ENCODE data around the gene MYO1B. TPM values are rescaled to one million over a fixed set of nuclear protein-coding genes. Genes with fewer than 3 reads are reported as not detected.

Gene MYO1B
- total and polyA plus RNA-seq, 7 experiments from 2014 or later, result 0.43 to 14.9 (median 0.54) TPM

DNA sequence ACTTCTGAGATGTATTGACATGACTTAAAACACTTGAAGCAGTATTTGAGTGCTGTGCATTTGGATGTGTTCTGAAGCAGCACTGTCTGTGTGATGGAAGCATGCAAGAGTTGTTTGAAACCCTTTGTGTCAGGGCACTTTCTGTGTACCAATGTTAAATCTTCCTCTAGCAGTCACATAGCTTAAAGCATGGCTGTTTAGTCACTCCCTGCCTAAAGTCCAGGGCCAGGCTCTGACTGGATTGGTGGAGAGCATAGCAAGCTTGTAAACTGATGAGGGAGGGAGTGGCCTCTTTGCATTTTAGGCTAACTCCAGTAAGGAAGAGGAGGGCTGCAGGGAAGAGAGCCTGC is 73.5 kb downstream of the MYO1B start:
- peaks cover 0 to 12% of the 10 kb centered on the region in 2 donors for H3K4me1 ChIP-seq (ENCODE audit: control insufficient read depth in 2 of 2, insufficient read depth in 2 of 2, low read length in 2 of 2)
- Mint-ChIP-seq H3K4me3 (no peak overlapping the region), H3K9me3 (peaks cover 0 to 3% (median 0%) of the 10 kb centered on the region in 11 donors), H3K4me1 (peaks cover 14 to 28% (median 22%) of the 10 kb centered on the region in 7 donors), H3K36me3 (peaks cover 0 to 5% (median 0%) of the 10 kb centered on the region in 5 donors), H3K27me3 (peaks cover 0 to 16% (median 0%) of the 10 kb centered on the region in 5 donors), H3K27ac (no peak overlapping the region)
- ATAC-seq (no peak), DNase-seq (no peak)
- H3K27ac ChIP-seq (ENCODE audit: low read depth, low read length), result no peak overlapping the region
- POLR2A ChIA-PET, result no interaction called here
- H3K9me3 ChIP-seq (ENCODE audit: control insufficient read depth in 2 of 3, low read length in 3 of 3), result no peaks in the 10 kb centered on the region
- intact Hi-C loops (cut with micrococcal nuclease), result no loop called here
- H3K36me3 ChIP-seq (ENCODE audit: control insufficient read depth in 2 of 3, insufficient read depth in 3 of 3, low read length in 3 of 3), result no peaks in the 10 kb centered on the region
- H3K4me3 ChIP-seq (ENCODE audit: low read length), result no peak overlapping the region
- CTCF ChIA-PET, result interaction anchor here (0.5 kb wide), 1 partner anchor 164 kb away, joined by 3 read pairs; no protein-coding TSS in a partner anchor
- H3K27me3 ChIP-seq (ENCODE audit: control insufficient read depth in 2 of 2, insufficient read depth in 2 of 2, low read length in 2 of 2), result no peaks in the 10 kb centered on the region

DNA sequence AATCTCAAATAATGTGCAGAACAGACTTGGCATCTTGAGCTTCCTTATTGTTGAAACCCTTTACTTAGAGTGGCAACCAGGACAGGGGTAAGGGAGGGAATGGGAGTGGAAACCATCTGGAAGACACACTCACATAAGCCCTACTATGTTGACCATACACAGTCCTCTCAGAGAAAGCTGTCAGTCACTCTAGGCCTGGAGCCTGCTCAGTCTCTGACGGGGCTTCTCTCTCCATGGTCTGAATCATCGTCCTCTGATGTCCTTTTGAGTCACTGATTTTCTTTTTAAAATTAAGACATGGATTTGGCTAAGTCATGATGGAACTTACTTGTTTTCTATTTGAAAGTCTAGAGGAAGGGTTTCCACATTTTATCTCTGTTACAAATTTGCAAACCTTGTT is 74.0 kb downstream of the MYO1B start:
- no peak overlapping the region for H3K27ac Mint-ChIP-seq
- peaks cover 0 to 16% (median 3%) of the 10 kb centered on the region in 5 donors for H3K27me3 Mint-ChIP-seq
- intact Hi-C loops (cut with micrococcal nuclease), result no loop called here
- no peaks in the 10 kb centered on the region for H3K36me3 ChIP-seq (ENCODE audit: control insufficient read depth in 2 of 3, insufficient read depth in 3 of 3, low read length in 3 of 3)
- peaks cover 0 to 5% (median under 1%) of the 10 kb centered on the region in 5 donors for H3K36me3 Mint-ChIP-seq
- DNase-seq (no peak), ATAC-seq (no peak)
- peaks cover 14 to 28% (median 22%) of the 10 kb centered on the region in 7 donors for H3K4me1 Mint-ChIP-seq
- H3K4me1 ChIP-seq (ENCODE audit: control insufficient read depth in 2 of 2, insufficient read depth in 2 of 2, low read length in 2 of 2), result peaks cover 0 to 12% of the 10 kb centered on the region in 2 donors
- H3K9me3 ChIP-seq (ENCODE audit: control insufficient read depth in 2 of 3, low read length in 3 of 3), result no peaks in the 10 kb centered on the region
- peaks cover 0 to 3% (median under 1%) of the 10 kb centered on the region in 11 donors for H3K9me3 Mint-ChIP-seq
- H3K4me3 ChIP-seq (ENCODE audit: low read length), result no peak overlapping the region
- POLR2A ChIA-PET, result no interaction called here
- CTCF ChIA-PET, result interaction anchor here (0.5 kb wide), 1 partner anchor 164 kb away, joined by 3 read pairs; no protein-coding TSS in a partner anchor
- no peak overlapping the region for H3K4me3 Mint-ChIP-seq
- no peak overlapping the region for H3K27ac ChIP-seq (ENCODE audit: low read depth, low read length)
- no peaks in the 10 kb centered on the region for H3K27me3 ChIP-seq (ENCODE audit: control insufficient read depth in 2 of 2, insufficient read depth in 2 of 2, low read length in 2 of 2)

DNA sequence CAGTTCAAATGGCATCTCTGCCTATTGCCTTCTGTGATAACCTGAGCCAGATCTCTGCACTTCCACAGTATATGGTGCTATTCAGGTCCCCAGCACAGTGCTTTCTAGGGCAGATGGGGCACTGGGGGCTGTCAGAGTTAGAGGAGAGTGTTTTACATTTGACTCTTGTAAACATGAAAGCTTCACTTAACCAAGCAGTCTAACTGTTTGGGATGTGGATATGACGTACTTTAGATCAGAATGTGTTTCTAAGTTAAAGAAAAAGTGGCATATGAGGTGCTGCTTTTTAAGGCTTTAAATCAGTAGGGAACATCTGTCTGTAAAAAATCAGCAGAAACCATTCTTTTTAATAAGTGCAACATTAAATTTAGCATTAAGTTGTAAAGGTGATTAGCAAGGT is 75.7 kb downstream of the MYO1B start:
- no peaks in the 10 kb centered on the region for H3K27me3 ChIP-seq (ENCODE audit: control insufficient read depth in 2 of 2, insufficient read depth in 2 of 2, low read length in 2 of 2)
- H3K4me3 ChIP-seq (ENCODE audit: low read length), result no peak overlapping the region
- H3K9me3 Mint-ChIP-seq, result peaks cover 0 to 7% (median 4%) of the 10 kb centered on the region in 11 donors
- no peaks in the 10 kb centered on the region for H3K36me3 ChIP-seq (ENCODE audit: control insufficient read depth in 2 of 3, insufficient read depth in 3 of 3, low read length in 3 of 3)
- DNase-seq (no peak), ATAC-seq (no peak)
- peaks cover 0 to 12% of the 10 kb centered on the region in 2 donors for H3K4me1 ChIP-seq (ENCODE audit: control insufficient read depth in 2 of 2, insufficient read depth in 2 of 2, low read length in 2 of 2)
- intact Hi-C loops (cut with micrococcal nuclease), result no loop called here
- H3K36me3 Mint-ChIP-seq, result peaks cover 0 to 5% (median 4%) of the 10 kb centered on the region in 5 donors
- H3K27ac ChIP-seq (ENCODE audit: low read depth, low read length), result no peak overlapping the region
- no peak overlapping the region for H3K4me3 Mint-ChIP-seq
- H3K4me1 Mint-ChIP-seq, result peaks cover 14 to 28% (median 22%) of the 10 kb centered on the region in 7 donors
- CTCF ChIA-PET, result no interaction called here
- peaks cover 0 to 17% (median 7%) of the 10 kb centered on the region in 5 donors for H3K27me3 Mint-ChIP-seq
- H3K27ac Mint-ChIP-seq, result no peak overlapping the region
- POLR2A ChIA-PET, result no interaction called here
- no peaks in the 10 kb centered on the region for H3K9me3 ChIP-seq (ENCODE audit: control insufficient read depth in 2 of 3, low read length in 3 of 3)

DNA sequence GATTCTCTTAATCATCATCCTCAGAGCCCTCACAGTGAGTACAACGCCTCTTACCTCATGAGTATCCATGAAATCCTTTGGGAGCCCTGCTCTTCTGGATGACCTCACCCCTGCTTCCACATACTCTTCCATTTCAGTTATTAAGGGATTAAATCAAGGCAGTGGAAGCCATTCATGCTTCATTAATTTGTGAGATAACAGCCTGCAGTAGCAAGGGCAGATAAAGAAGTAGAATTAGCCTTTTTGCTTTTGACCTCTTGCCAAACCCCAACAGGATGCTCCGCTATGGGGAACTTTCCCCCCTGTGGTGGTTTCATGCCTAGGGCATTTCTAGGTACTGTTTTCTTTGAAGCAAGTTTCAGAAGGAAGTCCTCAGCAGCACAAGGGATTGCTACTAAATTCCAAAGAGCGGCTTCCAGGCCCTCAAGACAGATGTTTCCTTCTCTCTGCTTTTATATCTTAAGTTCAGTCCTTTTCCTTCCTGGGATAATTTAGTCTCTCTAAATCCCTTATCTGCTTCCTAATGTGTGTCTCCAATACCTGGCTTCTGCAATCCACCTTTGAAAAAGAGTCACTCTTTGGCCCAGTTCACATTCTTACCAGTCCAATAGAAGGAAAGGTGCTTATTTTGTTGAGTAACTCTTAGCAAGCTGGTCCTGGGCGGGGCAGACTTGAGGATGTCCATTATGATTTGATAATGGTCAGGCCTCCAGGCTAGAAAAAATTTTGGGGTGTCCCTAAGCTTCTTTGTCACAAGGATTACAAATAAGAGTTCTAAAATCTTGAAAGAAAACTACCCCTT is 76.9 kb downstream of the MYO1B start:
- no peak overlapping the region for H3K27ac ChIP-seq (ENCODE audit: low read depth, low read length)
- no peak overlapping the region for H3K4me3 ChIP-seq (ENCODE audit: low read length)
- ChIA-PET CTCF (no interaction called here), POLR2A (no interaction called here)
- intact Hi-C loops (cut with micrococcal nuclease), result no loop called here
- Mint-ChIP-seq H3K9me3 (peaks cover 0 to 7% (median 4%) of the 10 kb centered on the region in 11 donors), H3K27ac (no peak overlapping the region), H3K4me1 (peaks cover 14 to 28% (median 22%) of the 10 kb centered on the region in 7 donors), H3K36me3 (peaks cover 0 to 5% (median 4%) of the 10 kb centered on the region in 5 donors), H3K4me3 (peak overlapping the region in 9 of 10 donors; percentile 3 to 45 (median 24)), H3K27me3 (peaks cover 0 to 17% (median 7%) of the 10 kb centered on the region in 5 donors)
- H3K27me3 ChIP-seq (ENCODE audit: control insufficient read depth in 2 of 2, insufficient read depth in 2 of 2, low read length in 2 of 2), result no peaks in the 10 kb centered on the region
- no peaks in the 10 kb centered on the region for H3K36me3 ChIP-seq (ENCODE audit: control insufficient read depth in 2 of 3, insufficient read depth in 3 of 3, low read length in 3 of 3)
- peak; percentile 66 for ATAC-seq
- H3K9me3 ChIP-seq (ENCODE audit: control insufficient read depth in 2 of 3, low read length in 3 of 3), result no peaks in the 10 kb centered on the region
- DNase-seq, result peak in 6 of 9 donors; percentile 8 to 43 (median 33)
- H3K4me1 ChIP-seq (ENCODE audit: control insufficient read depth in 2 of 2, insufficient read depth in 2 of 2, low read length in 2 of 2), result peaks cover 0 to 12% of the 10 kb centered on the region in 2 donors

GRCh38 chr2:191322828-191323506 is 77.8 kb downstream of the MYO1B start:
- peaks cover 0 to 5% (median 4%) of the 10 kb centered on the region in 5 donors for H3K36me3 Mint-ChIP-seq
- Histone ChIP-seq H3K36me3 (ENCODE audit: control insufficient read depth in 2 of 3, insufficient read depth in 3 of 3, low read length in 3 of 3) (no peaks in the 10 kb centered on the region), H3K27me3 (ENCODE audit: control insufficient read depth in 2 of 2, insufficient read depth in 2 of 2, low read length in 2 of 2) (no peaks in the 10 kb centered on the region), H3K9me3 (ENCODE audit: control insufficient read depth in 2 of 3, low read length in 3 of 3) (no peaks in the 10 kb centered on the region), H3K4me1 (ENCODE audit: control insufficient read depth in 2 of 2, insufficient read depth in 2 of 2, low read length in 2 of 2) (peaks cover 0 to 12% of the 10 kb centered on the region in 2 donors), H3K4me3 (ENCODE audit: low read length) (no peak overlapping the region), H3K27ac (ENCODE audit: low read depth, low read length) (no peak overlapping the region)
- POLR2A ChIA-PET, result no interaction called here
- peak overlapping the region in 1 of 9 donors; percentile 28 for H3K27ac Mint-ChIP-seq
- H3K27me3 Mint-ChIP-seq, result peaks cover 0 to 17% (median 7%) of the 10 kb centered on the region in 5 donors
- DNase-seq (no peak), ATAC-seq (no peak)
- peaks cover 0 to 7% (median 4%) of the 10 kb centered on the region in 11 donors for H3K9me3 Mint-ChIP-seq
- intact Hi-C loops (cut with micrococcal nuclease), result no loop called here
- no peak overlapping the region for H3K4me3 Mint-ChIP-seq
- CTCF ChIA-PET, result no interaction called here
- peaks cover 14 to 28% (median 22%) of the 10 kb centered on the region in 7 donors for H3K4me1 Mint-ChIP-seq

- Histone ChIP-seq H3K4me3 (ENCODE audit: low read length) (no peak overlapping the region), H3K27me3 (ENCODE audit: control insufficient read depth in 2 of 2, insufficient read depth in 2 of 2, low read length in 2 of 2) (no peaks in the 10 kb centered on the region), H3K4me1 (ENCODE audit: control insufficient read depth in 2 of 2, insufficient read depth in 2 of 2, low read length in 2 of 2) (peaks cover 0 to 12% of the 10 kb centered on the region in 2 donors), H3K9me3 (ENCODE audit: control insufficient read depth in 2 of 3, low read length in 3 of 3) (no peaks in the 10 kb centered on the region), H3K27ac (ENCODE audit: low read depth, low read length) (no peak overlapping the region), H3K36me3 (ENCODE audit: control insufficient read depth in 2 of 3, insufficient read depth in 3 of 3, low read length in 3 of 3) (no peaks in the 10 kb centered on the region)
- Mint-ChIP-seq H3K36me3 (peaks cover 0 to 8% (median 4%) of the 10 kb centered on the region in 5 donors), H3K4me1 (peaks cover 14 to 25% (median 19%) of the 10 kb centered on the region in 7 donors), H3K27me3 (peaks cover 0 to 14% (median 7%) of the 10 kb centered on the region in 5 donors), H3K9me3 (peaks cover 0 to 9% (median 4%) of the 10 kb centered on the region in 11 donors), H3K4me3 (no peak overlapping the region), H3K27ac (no peak overlapping the region)
- ChIA-PET POLR2A (no interaction called here), CTCF (interaction anchor here (0.6 kb wide), 1 partner anchor 699 kb away, joined by 4 read pairs; no protein-coding TSS in a partner anchor)
- ATAC-seq, result no peak
- intact Hi-C loops (cut with micrococcal nuclease), result no loop called here
- no peak for DNase-seq
Observed at GRCh38 chr2:191325651-191326365, 80.6 kb downstream of the MYO1B start.
